ENCODE measurements around the gene OPRL1. TPM values are rescaled to one million over a fixed set of nuclear protein-coding genes. Genes with fewer than 3 reads are reported as not detected.

OPRL1 gene
- total RNA-seq, 1 donor from 2014 or later: 1.4 TPM

GRCh38 chr20:64074963-64075362 is 4.9 kb upstream of the OPRL1 start:
- POLR2A ChIA-PET: interaction anchor here (0.6 to 8.1 kb wide), 3 partner anchors 9 to 560 kb away, joined by 3 to 77 read pairs (median 4); no protein-coding TSS in a partner anchor
- Mint-ChIP-seq H3K4me3 (no peak overlapping the region), H3K9me3 (no peaks in the 10 kb centered on the region), H3K36me3 (ENCODE audit: low read depth) (peaks cover 41% of the 10 kb centered on the region), H3K4me1 (peaks cover 59% of the 10 kb centered on the region), H3K27me3 (no peaks in the 10 kb centered on the region), H3K27ac (no peak overlapping the region)
- CTCF ChIA-PET: interaction anchor here (0.8 kb wide), 1 partner anchor 35 kb away, joined by 3 read pairs; no protein-coding TSS in a partner anchor
- intact Hi-C loops (cut with micrococcal nuclease): loop anchor here (5.0 kb wide), 1 partner anchor 93 kb away; the partner anchor contains the start of gene PRPF6
- no peak for TF ChIP-seq CTCF (IDR thresholded peaks at IDR 0.05)
- no peak for ATAC-seq (ENCODE audit: low read depth)
- no peak for DNase-seq

DNA sequence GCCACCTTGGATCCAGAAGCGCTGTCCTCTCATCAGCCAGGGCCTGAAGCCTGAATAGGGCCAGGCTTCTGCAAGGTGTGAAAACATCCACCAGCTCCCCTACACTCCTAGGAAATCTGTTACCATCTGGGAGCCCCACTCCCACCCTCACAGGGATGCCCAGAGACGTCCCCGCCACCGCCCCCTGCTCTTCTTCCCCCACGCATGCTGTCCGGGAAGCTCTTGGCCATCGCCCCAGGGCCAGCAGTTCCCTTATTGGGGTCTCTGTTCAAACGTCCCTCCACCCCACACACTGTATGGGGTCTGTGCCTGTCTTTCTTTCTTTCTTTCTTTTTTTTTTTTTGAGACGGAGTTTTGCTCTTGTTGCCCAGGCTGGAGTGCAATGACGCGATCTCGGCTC is 4.3 kb upstream of the OPRL1 start:
- CTCF ChIA-PET: interaction anchor here (0.8 kb wide), 1 partner anchor 36 kb away, joined by 3 read pairs; no protein-coding TSS in a partner anchor
- Mint-ChIP-seq H3K27me3 (no peaks in the 10 kb centered on the region), H3K36me3 (ENCODE audit: low read depth) (peaks cover 41% of the 10 kb centered on the region), H3K4me1 (peaks cover 63% of the 10 kb centered on the region), H3K27ac (no peak overlapping the region), H3K4me3 (no peak overlapping the region), H3K9me3 (no peaks in the 10 kb centered on the region)
- ATAC-seq (ENCODE audit: low read depth): no peak
- DNase-seq: no peak
- POLR2A ChIA-PET: interaction anchor here (0.6 to 8.1 kb wide), 3 partner anchors 9 to 561 kb away, joined by 4 to 77 read pairs (median 6); no protein-coding TSS in a partner anchor
- intact Hi-C loops (cut with micrococcal nuclease): loop anchor here (5.0 kb wide), 1 partner anchor 93 kb away; the partner anchor contains the start of gene PRPF6
- TF ChIP-seq CTCF (IDR thresholded peaks at IDR 0.05): no peak

- ChIA-PET CTCF (interaction anchor here (2.8 kb wide), 1 partner anchor 37 kb away, joined by 13 read pairs; no protein-coding TSS in a partner anchor), POLR2A (interaction anchor here (0.6 to 8.1 kb wide), 6 partner anchors 10 to 448 kb away, joined by 4 to 77 read pairs (median 11); partner anchors contain the start of genes PRPF6, SAMD10 and TCEA2)
- H3K27ac Mint-ChIP-seq: peak overlapping the region; percentile 89
- ATAC-seq (ENCODE audit: low read depth) (no peak), DNase-seq (no peak)
- H3K9me3 Mint-ChIP-seq: no peaks in the 10 kb centered on the region
- TF ChIP-seq CTCF (IDR thresholded peaks at IDR 0.05): no peak
- intact Hi-C loops (cut with micrococcal nuclease): loop anchor here (5.0 kb wide), 1 partner anchor 94 kb away; the partner anchor contains the start of gene PRPF6
- H3K36me3 Mint-ChIP-seq (ENCODE audit: low read depth): peaks cover 41% of the 10 kb centered on the region
- peak overlapping the region; percentile 87 for H3K4me3 Mint-ChIP-seq
- peaks cover 63% of the 10 kb centered on the region for H3K4me1 Mint-ChIP-seq
- H3K27me3 Mint-ChIP-seq: no peaks in the 10 kb centered on the region
These were observed 3.6 kb upstream of the OPRL1 start for GRCh38 chr20:64076061-64076997.

DNA sequence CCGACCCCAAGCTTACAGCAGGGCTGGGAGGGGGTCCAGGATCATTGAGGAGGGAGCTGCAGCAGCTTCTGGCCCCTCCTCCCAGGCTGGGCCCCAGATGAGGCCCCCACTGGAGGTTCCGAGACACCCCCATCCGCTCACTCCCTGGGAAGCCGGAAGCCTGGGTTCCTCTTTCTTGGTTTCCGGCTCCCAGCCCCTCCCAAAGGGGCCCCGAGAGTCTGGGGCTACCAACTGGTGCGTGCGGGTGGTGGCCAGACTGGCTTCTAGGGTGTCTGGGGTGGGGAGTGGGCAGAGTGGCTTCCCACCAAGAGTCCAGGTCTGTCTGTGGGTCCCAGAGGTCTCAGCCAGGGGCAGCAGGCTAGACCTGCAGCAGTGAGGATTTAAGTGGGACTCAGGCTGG is 2.8 kb upstream of the OPRL1 start:
- no peaks in the 10 kb centered on the region for H3K27me3 Mint-ChIP-seq
- peak overlapping the region; percentile 89 for H3K27ac Mint-ChIP-seq
- POLR2A ChIA-PET: interaction anchor here (1.2 to 8.1 kb wide), 6 partner anchors 11 to 535 kb away, joined by 3 to 77 read pairs (median 14); partner anchors contain the start of genes PRPF6, SAMD10 and TCEA2
- intact Hi-C loops (cut with micrococcal nuclease): loop anchor here (5.0 kb wide), 1 partner anchor 95 kb away; the partner anchor contains the start of gene PRPF6
- H3K4me3 Mint-ChIP-seq: peak overlapping the region; percentile 87
- H3K9me3 Mint-ChIP-seq: no peaks in the 10 kb centered on the region
- CTCF ChIA-PET: interaction anchor here (1.4 to 2.8 kb wide), 3 partner anchors 11 to 96 kb away, joined by 3 to 13 read pairs (median 8); partner anchors contain the start of gene PRPF6
- no peak for TF ChIP-seq CTCF (IDR thresholded peaks at IDR 0.05)
- peaks cover 40% of the 10 kb centered on the region for H3K36me3 Mint-ChIP-seq (ENCODE audit: low read depth)
- DNase-seq (peak; percentile 55), ATAC-seq (ENCODE audit: low read depth) (peak; percentile 12)
- H3K4me1 Mint-ChIP-seq: peaks cover 62% of the 10 kb centered on the region

Measured in activated B cell treated with CpG ODN at 0.5 μM for 24 hours (primary cell).